Measurements from ENCODE around the gene KCNK10. TPM values are rescaled to one million over a fixed set of nuclear protein-coding genes. Genes with fewer than 3 reads are reported as not detected.

KCNK10 gene
- total RNA-seq, 1 donor from 2014 or later = 0.24 TPM

GRCh38 chr14:88243946-88244345 is 79.1 kb downstream of the KCNK10 start:
- Mint-ChIP-seq H3K27me3 (peaks cover 13% of the 10 kb centered on the region), H3K4me3 (ENCODE audit: low read depth) (no peak overlapping the region), H3K9me3 (ENCODE audit: low read depth) (no peaks in the 10 kb centered on the region), H3K4me1 (ENCODE audit: low read depth) (no peaks in the 10 kb centered on the region), H3K36me3 (ENCODE audit: insufficient read depth) (no peaks in the 10 kb centered on the region), H3K27ac (no peak overlapping the region)
- TF ChIP-seq, protein P1, sequence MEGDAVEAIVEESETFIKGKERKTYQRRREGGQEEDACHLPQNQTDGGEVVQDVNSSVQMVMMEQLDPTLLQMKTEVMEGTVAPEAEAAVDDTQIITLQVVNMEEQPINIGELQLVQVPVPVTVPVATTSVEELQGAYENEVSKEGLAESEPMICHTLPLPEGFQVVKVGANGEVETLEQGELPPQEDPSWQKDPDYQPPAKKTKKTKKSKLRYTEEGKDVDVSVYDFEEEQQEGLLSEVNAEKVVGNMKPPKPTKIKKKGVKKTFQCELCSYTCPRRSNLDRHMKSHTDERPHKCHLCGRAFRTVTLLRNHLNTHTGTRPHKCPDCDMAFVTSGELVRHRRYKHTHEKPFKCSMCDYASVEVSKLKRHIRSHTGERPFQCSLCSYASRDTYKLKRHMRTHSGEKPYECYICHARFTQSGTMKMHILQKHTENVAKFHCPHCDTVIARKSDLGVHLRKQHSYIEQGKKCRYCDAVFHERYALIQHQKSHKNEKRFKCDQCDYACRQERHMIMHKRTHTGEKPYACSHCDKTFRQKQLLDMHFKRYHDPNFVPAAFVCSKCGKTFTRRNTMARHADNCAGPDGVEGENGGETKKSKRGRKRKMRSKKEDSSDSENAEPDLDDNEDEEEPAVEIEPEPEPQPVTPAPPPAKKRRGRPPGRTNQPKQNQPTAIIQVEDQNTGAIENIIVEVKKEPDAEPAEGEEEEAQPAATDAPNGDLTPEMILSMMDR (IDR thresholded peaks at IDR 0.05; ENCODE audit: unreplicated experiment) = no peak
- DNase-seq (ENCODE audit: low spot score, unreplicated experiment) = no peak

- H3K9me3 Mint-ChIP-seq (ENCODE audit: low read depth) = no peaks in the 10 kb centered on the region
- H3K4me3 Mint-ChIP-seq (ENCODE audit: low read depth) = no peak overlapping the region
- no peak overlapping the region for H3K27ac Mint-ChIP-seq
- peaks cover 13% of the 10 kb centered on the region for H3K27me3 Mint-ChIP-seq
- no peak for DNase-seq (ENCODE audit: low spot score, unreplicated experiment)
- TF ChIP-seq, protein P1 (IDR thresholded peaks at IDR 0.05; ENCODE audit: unreplicated experiment) = no peak
- no peaks in the 10 kb centered on the region for H3K4me1 Mint-ChIP-seq (ENCODE audit: low read depth)
- H3K36me3 Mint-ChIP-seq (ENCODE audit: insufficient read depth) = no peaks in the 10 kb centered on the region
Measured at GRCh38 chr14:88242446-88242845, 80.6 kb downstream of the KCNK10 start.

GRCh38 chr14:88241810-88242209 is 81.3 kb downstream of the KCNK10 start:
- H3K27me3 Mint-ChIP-seq = peaks cover 13% of the 10 kb centered on the region
- TF ChIP-seq, protein P1 (IDR thresholded peaks at IDR 0.05; ENCODE audit: unreplicated experiment) = no peak

GRCh38 chr14:88234442-88234841 is 88.6 kb downstream of the KCNK10 start:
- TF ChIP-seq, protein P1 (IDR thresholded peaks at IDR 0.05; ENCODE audit: unreplicated experiment) = no peak
- Mint-ChIP-seq H3K9me3 (ENCODE audit: low read depth) (peaks cover 7% of the 10 kb centered on the region), H3K4me1 (ENCODE audit: low read depth) (peaks cover 5% of the 10 kb centered on the region), H3K36me3 (ENCODE audit: insufficient read depth) (peaks cover 3% of the 10 kb centered on the region), H3K27ac (no peak overlapping the region), H3K27me3 (no peaks in the 10 kb centered on the region), H3K4me3 (ENCODE audit: low read depth) (no peak overlapping the region)
- no peak for DNase-seq (ENCODE audit: low spot score, unreplicated experiment)

More at GRCh38 chr14:88241810-88242209, 81.3 kb downstream of the KCNK10 start:
- Mint-ChIP-seq H3K4me1 (ENCODE audit: low read depth) (no peaks in the 10 kb centered on the region), H3K4me3 (ENCODE audit: low read depth) (no peak overlapping the region), H3K27ac (no peak overlapping the region), H3K36me3 (ENCODE audit: insufficient read depth) (no peaks in the 10 kb centered on the region), H3K9me3 (ENCODE audit: low read depth) (no peaks in the 10 kb centered on the region)
- no peak for DNase-seq (ENCODE audit: low spot score, unreplicated experiment)

GRCh38 chr14:88233915-88234314 is 89.2 kb downstream of the KCNK10 start:
- Mint-ChIP-seq H3K27me3 (no peaks in the 10 kb centered on the region), H3K4me1 (ENCODE audit: low read depth) (peaks cover 5% of the 10 kb centered on the region), H3K27ac (no peak overlapping the region), H3K36me3 (ENCODE audit: insufficient read depth) (peaks cover 3% of the 10 kb centered on the region), H3K9me3 (ENCODE audit: low read depth) (peaks cover 7% of the 10 kb centered on the region), H3K4me3 (ENCODE audit: low read depth) (no peak overlapping the region)
- TF ChIP-seq, protein P1 (IDR thresholded peaks at IDR 0.05; ENCODE audit: unreplicated experiment) = peak; percentile 49
- no peak for DNase-seq (ENCODE audit: low spot score, unreplicated experiment)

All from progenitor cell of endocrine pancreas (in vitro differentiated cells).